ENCODE data around the gene MRPL24.

- no peak for TF ChIP-seq POLR2A (IDR thresholded peaks at IDR 0.05; ENCODE audit: low read length)
- TF ChIP-seq GATA1 (IDR thresholded peaks at IDR 0.05; ENCODE audit: low read depth, low read length): no peak
Measured at GRCh38 chr1:156789621-156790318, 48.9 kb upstream of the MRPL24 start.
